HG02642 (cell line): ENCODE data around the gene CPA5.

Experiments used
- ATAC-seq: cut with Tn5 transposase; IDR thresholded peaks from one replicate; pipeline ENCODE4 v1.9.1; 2021; ENCODE audit warnings: mild to moderate bottlenecking; ENCODE audit not compliant: unreplicated experiment, poor library complexity

CPA5 gene

DNA sequence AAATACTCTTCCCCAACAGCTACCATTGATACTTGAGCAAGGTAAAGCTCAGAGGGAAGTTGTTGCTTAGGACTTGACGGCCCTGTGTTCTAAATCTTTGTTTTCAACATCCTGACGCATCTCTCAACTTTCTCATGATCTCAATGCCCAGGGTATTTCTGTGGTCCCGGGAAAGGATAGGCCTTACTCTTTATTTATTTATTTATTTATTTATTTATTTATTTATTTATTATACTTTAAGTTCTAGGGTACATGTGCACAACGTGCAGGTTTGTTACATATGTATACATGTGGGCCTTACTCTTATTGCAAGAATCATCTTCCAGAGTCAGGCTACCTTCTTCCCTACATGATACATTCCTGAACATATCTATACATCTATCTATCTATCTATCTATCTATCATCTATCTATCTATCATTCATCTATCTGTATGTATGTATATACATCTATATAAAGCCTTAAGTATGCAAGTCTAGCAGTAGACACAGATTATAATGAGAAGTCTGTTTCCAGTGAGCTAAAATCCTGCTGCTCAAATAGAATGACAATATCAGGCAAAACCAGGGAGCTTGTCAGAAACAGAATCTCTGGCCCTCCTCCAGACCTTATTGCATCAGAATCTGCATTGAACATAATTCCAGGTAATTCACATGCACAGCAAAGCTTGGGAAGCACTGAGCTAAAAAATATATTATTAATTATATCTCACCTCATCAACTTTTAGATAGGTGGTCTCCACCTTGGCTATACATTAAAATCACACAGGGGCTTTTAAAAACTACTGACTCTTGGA lies 12.2 kb upstream of the CPA5 start:
- ATAC-seq = no peak

DNA sequence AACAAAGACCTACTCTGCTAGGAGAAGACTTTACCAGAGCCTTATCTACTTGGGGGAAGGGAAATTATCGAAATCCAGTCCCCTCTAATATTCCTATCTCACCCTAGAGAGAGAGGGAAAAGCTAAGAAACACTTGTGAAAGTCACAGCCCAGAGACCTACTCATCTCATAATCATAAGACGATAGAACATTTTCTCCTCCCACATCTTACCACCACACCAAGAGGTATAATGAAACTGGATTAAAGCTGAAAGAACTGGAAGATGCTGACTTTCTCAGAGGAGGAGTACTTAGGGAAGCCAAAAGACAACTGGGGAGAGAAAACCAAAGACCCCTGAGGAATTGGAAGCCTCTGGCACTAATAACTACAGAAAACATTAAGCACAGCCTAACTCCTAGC lies 10.8 kb upstream of the CPA5 start:
- ATAC-seq = no peak

DNA sequence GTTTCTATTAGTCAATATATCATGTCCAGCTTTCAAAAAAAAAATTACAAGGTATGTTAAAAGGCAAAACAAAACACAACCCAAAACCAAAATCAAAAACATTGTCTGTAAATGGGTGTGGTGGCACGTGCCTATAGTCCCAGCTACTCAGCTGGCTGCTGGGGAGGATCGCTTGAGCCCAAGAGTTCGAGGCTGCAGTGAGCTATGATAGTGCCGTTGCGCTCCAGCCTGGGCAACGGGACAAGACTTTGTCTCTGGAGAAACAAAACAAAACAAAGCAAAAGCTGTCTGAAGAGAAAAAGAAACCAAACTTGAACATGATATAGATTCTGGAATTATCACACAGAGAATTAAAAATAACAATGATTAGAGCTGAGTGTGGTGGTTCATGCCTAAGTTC lies 10.3 kb upstream of the CPA5 start:
- ATAC-seq = no peak

DNA sequence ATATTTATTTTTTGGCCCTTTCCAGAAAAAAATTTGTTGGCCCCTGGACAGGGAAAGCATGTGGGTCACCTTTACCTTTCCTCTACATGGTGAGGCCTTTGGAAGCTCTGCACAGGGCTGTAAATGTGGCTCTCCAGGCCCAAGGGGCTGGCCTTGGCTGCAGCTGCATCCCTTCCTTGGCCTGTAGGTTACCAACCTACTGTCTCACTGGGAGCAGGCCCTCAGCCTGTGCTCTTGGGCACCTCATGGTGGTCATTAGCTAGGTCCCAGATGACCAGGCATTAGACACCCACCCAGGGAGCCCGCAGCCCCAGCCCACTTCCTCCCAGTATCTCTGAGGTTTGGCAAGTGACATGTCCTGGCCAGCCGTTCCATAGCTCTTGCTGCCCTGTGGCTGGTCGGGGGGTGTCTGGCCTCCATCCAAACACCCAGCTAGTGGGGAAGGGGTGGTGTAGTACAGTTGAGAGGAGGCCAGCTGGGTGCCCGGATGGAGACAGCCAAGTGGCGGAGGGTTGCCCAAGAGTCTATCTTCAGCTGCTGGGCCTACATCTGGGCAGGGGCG lies 7.1 kb upstream of the CPA5 start:
- ATAC-seq = no peak

DNA sequence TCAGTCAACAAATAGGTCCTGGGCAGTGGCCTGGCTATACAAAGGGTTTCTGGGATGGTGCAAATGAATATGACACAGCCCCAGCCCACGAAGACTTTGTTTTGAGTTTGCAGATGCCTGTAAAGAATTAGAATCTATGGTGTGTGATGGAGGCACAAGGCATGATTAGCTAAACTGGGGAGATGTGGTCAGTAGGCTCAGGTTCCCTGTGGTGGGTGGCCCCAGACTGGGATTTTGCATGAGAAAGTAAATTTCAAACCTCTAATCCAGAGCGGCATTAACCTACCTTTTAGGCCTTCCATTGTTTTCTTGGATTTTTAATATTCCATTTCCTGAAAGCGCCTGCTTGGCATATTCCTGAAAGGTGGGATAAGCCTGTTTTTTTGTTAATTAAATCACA lies 6.4 kb upstream of the CPA5 start:
- ATAC-seq = no peak

DNA sequence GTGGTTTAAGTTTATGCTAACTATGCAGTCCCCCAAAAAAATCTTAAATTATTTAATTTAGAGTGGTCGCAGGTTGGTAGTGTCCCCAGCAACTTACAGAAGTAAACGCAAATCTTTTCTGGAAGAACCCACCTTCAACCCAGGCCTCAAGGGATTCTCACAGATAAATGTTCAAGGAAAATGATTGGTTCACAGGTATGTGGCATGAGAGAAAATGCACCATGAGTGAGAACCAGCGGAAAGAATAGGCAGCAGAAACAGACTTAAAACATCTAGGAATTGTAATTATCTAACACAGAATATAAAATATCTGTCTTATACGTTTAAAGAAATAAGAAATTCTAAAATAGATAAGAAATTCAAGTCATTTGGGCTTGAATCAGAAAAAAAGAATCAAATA lies 2.7 kb upstream of the CPA5 start:
- ATAC-seq = no peak

DNA sequence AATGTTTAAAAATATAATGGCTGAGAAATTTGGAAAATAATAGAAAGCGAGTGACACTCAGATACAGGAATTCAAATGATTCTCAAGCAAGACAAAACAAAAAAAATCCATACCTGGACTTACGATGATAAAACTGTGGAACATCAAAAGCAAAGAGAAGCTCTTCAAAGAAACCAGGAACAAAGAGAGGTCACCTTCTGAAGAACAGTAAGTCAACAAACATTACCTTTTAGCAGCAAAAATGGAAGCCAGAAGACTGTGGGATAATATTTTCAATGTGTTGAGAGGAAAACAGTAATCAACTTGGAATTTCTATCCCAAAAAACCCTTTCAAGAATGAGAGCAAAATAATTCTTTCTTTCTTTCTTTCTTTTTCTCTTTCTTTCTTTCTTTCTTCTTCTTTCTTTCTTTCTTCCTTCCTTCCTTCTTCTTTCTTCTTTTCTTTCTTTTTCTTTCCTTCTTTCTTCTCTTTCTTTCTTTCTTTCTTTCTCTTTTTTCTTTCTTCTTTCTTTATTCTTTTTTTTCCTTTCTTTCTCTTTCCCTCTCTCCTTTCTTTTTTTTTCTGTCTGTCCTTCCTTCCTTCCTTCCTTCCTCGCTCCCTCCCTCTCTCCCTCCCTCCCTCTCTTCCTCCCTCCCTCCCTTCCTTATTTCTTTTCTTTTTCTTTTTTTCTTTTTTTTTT lies 1.8 kb upstream of the CPA5 start:
- no peak for ATAC-seq

DNA sequence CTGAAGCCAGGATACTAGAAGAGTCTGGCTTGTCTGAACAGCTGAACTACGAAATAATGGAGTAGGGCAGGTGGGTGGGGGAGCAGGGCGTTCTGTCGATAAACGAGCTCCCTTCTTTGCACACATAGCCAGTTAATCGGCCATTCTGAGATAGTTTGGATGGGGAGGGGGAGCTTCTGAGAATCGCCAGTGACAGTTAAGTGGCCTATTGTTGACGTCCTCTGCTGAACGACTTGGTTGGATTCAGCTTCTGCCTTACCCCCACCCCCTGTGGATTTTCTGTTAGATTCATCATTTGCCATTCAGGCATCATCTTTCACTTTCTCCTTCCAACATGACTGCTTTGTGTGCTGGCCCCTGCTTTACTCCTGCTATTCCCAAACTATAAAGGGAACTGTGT lies 520 bp downstream of the CPA5 start:
- no peak for ATAC-seq

DNA sequence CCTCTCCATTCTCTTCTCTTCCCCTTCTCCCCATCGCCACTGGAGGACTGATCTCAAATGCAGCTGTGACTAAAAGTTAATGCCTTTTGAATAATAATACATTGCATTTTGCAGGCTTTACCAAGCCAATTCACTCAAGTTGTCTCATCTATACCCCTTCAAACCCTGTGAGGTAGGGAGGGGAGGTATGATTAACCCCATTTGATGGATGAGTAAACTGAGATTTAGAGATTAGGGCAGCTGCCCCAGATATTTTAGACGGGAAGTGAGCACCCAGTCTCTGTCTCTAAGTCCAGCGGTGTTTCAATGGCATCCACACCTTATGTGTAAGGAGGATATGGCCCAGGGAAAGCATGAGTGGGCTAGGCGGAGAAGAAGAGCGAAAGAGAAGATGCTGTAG lies 1.1 kb downstream of the CPA5 start:
- no peak for ATAC-seq

DNA sequence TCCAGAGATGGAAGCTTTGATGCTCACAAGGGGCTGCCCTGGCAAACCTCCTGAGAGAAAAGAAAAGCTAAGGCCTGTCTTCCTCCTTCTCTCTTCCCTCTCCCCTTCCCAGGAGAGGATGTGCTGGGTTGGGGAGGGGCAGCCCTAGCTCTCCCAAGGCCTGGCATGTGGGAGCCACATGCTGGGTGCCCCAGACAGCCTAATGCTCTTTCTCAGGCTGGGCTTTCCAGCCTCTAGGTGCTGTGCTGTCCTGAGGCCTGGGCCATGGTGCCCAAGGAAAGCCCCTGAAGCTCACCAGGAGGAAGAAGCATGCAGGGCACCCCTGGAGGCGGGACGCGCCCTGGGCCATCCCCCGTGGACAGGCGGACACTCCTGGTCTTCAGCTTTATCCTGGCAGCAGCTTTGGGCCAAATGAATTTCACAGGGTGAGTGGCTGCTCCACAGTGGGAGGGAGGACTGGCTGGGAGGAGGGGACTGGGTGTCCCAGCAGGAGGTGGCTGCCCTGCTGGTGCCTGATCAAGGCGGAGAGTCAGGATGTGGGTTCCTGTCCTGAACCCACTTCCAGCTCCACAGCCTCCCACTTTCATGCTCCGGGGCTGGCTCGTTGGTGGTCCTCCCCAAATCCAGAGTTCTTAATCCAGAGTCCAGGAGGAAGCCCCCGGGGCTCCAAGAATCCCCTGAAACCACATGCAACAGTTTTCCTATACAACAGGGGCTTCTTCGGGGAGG lies 1.7 kb downstream of the CPA5 start:
- ATAC-seq = no peak

DNA sequence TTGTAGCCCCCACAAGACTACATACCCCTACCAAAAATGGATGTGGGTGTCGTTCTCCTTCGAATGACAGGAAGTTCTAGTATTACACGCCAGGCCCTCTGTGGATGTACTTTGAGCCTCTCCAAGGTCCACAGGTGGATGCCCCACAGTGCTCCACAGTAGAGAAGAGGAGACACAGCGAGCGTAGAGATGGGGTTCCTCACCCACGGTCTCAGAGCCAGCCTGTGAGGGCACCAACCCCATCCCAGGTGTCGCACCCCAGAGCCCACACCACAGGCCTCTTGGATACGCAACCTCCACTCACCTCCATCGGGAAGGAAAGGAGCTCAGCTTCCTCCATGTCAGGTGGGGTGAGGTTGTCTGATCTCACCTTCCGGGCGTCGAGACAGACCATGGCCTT lies 2.3 kb downstream of the CPA5 start:
- ATAC-seq = no peak

DNA sequence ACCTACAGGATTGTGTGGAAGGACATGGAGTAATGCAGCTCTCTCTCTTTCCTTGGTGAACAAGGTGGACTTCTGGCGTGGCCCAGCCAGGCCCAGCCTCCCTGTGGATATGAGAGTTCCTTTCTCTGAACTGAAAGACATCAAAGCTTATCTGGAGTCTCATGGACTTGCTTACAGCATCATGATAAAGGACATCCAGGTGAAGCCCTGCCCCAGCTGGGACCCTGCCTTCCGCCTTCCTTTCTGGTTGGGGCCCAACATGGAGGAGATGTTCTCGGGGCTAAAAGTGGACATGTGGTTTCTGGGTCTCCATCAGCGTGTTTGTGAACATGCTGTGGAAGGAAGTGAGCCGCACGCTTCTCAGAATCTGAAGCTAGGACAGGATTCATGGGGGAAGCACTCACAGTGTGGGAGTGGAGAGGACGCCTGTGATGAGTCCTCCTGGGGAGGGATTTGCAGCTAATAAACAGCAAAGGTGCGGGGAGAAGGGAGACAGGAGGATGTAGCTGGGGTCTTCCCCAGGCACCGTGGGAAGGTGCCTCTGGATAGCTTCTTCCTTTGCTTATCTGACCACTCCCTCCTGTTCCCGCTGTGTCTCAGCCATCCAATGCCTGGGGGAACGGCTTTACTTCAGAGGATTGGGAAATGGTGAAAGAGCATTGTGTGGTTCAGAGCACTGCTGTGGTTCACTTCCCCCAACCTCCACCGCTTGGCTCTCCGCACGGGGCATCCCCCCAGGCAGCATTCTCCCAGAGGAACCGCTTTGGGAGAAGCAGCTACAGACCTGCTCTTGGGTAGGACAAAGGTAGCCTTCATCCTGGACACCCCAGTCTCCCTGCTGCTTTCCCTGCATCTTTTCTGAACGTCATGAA lies 5.5 kb downstream of the CPA5 start:
- ATAC-seq = no peak

DNA sequence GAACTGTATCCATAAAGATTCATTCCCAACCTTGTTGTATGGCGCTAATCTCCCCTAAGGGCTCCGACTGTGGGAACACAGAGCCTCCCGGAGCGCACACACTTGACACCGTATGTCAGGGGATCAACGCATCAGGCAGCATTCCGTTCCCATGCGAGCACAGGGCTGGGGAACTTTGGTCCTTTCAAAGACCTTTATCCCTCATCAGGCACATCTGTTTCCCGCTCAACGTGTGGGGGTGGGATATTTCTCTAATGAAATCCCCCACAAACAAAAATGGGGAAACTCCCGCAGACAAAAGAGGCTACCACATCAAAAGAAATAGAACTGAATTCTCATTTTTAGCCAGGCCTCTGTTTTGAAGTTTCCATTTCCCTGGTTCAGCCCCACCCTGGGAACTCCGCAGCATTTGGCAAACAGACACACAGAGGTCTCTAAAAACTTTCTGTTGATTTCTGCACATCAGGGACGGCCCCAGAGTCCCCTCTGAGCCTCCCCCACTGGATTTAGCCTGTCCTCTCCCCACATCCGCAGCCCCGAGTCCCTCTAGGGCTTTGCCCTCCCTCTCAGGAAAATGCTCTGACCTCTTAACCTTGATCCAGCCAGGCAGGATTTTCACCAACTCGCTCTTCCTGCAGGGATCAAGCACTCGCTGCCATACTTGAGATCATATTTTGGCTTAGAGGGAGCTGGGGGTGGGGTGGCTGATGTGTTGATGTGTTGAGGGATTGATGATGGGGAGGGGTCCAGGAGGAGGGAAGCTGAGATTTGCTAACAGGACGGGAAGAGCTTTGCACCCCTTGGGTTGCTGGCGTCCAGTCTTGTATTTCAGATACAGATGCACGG lies 6.6 kb downstream of the CPA5 start:
- no peak for ATAC-seq

DNA sequence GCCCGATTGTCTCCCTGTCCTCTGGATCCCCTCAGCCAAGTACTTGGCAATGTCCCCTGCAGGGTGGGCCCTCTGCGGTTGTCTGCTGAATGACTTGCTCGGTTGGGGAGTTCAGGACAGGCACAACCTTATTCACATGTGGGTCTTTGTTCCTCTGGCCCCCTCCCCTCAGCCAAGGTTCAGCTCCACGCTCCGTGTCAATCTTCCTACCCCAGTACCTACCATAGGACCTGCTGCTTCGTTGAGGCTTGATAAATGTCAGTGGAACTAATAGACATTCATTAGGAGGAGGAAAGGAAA lies 7.1 kb downstream of the CPA5 start:
- no peak for ATAC-seq

DNA sequence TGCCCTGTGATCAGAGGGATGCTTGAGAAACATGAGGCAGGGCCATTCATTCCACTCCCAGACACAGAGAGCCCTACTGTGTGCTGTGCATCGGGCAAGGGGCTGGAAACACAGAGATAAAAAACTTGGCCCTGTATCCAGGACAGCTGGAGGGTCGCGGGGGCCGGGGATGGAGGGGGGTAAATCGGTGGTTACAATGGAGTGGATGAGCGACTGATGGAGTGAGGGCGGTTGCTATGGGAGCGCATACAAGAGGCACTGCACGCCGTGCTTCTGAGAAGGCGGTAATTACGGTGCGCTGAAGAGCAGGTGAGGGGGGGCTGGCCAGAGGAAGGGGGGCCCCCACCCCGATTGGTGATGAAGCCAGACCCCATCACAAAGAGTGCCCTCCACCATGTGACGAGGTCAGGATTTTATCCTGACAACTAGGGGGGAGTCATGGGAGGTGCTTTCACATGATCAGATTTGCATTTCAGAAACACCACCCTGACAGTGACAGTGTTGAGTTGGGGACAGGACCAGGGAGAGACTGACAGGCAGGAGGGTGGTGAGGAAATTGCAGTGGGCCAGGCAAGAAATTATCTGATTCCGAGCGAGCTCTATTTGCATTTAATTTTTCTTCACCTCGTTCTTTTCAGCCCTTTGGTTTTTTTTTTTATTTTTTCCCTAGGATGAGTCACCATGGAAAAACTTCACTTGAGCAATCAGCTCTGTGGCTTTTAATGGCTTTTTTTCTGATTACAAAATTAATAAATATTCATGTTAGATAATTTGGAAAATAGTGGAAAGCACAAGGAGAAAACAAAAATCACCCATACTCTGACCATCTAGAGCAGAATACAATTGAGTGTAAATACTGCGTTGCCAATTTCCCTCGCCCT lies 7.8 kb downstream of the CPA5 start:
- no peak for ATAC-seq

DNA sequence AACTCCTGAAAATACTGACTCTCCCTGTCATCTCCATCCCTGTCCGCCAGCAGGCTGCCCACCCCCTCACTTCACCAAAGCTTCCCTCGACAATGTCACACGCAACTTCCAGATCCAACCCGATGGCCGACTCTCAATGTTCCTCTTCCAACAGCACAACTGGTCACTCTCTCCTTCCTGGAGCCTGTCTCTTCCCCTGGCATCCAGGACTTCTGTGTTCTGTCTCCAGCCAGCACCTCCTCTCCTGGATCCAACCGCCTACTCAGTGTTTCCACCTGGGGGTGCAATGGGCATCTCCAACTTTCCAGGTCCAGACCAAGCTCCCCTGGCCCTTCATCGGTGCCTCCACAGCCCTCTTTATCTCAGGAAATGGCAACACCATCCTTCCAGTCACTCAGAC lies 8.6 kb downstream of the CPA5 start:
- ATAC-seq = no peak

DNA sequence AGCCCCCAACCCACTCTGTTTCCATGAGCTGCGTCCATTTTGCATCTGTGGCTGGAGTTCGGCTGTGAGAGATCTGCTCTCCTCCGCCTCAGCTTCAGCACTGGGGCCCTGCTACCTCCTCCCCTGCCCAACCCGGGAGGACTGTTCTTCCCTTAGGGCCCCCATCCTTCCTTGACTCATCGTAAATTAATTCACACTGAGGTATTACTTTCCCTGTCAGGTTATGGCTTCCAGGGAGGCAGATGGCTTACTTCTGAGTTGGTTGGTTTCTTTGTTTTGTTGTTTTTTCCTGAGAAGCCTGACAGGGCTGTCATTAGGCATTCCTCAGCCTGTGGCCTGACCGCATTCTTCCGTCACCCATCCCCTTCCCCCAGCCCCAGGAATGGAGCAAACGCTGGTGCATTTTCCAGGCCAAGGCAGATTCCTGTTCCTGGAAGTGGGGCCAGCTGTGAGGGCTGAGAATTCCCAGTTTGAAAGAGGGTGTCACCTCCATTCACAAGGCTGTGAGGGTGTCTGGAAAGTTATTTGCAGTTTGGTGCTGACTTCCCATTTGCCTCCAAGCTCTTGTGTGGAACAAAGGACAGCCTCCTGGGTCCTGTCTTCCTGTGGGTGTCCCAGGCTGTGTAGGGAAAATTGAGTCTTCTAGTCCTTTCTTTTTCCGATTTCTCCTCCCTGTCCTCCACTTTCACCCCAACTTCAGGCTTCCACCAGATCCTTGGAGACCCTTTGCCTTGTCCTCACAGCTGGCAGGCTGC lies 11.7 kb downstream of the CPA5 start:
- ATAC-seq = no peak
